ENCODE data around the gene LRCH1. TPM values are rescaled to one million over a fixed set of nuclear protein-coding genes. Genes with fewer than 3 reads are reported as not detected.

The LRCH1 gene
- total RNA-seq, 1 experiment from 2014 or later = 11.7 TPM

DNA sequence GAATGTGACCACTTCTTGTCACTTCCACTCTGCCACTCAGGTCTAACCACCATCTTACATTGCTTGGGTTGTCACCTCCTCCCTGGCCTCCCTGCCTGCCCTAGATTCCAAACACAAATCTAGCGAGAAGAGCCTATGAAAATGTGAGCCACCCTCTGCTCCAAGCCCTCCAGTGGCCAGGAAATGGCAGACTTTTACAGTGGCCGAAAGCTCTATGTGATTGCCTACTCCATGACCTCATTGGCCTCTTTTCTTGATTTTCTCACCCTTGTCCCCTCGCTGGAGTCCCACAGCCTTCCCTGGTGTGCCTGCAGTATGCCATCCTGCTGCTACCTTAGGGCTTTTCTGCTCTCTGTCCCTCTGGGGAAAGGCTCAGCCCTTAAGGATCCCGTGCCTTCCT, 84.2 kb downstream of the LRCH1 start:
- Mint-ChIP-seq H3K4me1 (ENCODE audit: low read depth, unreplicated experiment) (peaks cover 59% of the 10 kb centered on the region), H3K36me3 (ENCODE audit: insufficient read depth, unreplicated experiment) (peaks cover 5% of the 10 kb centered on the region), H3K9me3 (ENCODE audit: low read depth, unreplicated experiment) (peaks cover 6% of the 10 kb centered on the region), H3K27me3 (ENCODE audit: unreplicated experiment) (no peaks in the 10 kb centered on the region), H3K4me3 (ENCODE audit: low read depth, unreplicated experiment) (no peak overlapping the region), H3K27ac (ENCODE audit: unreplicated experiment) (no peak overlapping the region)
- BruUV-seq (replicated peaks) = no TSS peak
- CTCF ChIA-PET = no interaction called here
- no peak for DNase-seq
- TF ChIP-seq, protein P1, sequence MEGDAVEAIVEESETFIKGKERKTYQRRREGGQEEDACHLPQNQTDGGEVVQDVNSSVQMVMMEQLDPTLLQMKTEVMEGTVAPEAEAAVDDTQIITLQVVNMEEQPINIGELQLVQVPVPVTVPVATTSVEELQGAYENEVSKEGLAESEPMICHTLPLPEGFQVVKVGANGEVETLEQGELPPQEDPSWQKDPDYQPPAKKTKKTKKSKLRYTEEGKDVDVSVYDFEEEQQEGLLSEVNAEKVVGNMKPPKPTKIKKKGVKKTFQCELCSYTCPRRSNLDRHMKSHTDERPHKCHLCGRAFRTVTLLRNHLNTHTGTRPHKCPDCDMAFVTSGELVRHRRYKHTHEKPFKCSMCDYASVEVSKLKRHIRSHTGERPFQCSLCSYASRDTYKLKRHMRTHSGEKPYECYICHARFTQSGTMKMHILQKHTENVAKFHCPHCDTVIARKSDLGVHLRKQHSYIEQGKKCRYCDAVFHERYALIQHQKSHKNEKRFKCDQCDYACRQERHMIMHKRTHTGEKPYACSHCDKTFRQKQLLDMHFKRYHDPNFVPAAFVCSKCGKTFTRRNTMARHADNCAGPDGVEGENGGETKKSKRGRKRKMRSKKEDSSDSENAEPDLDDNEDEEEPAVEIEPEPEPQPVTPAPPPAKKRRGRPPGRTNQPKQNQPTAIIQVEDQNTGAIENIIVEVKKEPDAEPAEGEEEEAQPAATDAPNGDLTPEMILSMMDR (IDR thresholded peaks at IDR 0.05; ENCODE audit: unreplicated experiment) = no peak
- intact Hi-C loops (cut with micrococcal nuclease; ENCODE audit: unreplicated experiment) = no loop called here

DNA sequence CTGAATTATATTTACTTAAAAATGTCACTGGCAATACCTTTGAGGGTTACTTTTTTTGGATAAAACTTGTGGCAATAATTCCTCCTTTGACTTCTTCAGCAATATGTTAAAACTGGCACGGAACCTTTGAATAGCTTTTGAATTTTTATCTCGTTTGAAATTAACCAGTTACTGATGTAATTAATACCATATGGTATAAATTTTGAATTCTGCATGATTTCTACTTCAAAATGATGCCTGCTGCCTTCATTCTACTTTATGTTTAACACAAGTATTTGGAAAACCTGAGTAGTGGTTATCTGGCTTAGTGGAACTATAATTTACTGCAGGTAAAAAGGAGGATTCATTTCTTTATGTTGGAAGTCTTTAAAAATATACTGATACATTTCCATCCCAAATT, 85.3 kb downstream of the LRCH1 start:
- CTCF ChIA-PET = interaction anchor here (0.6 kb wide), 1 partner anchor 14 kb away, joined by 5 read pairs; no protein-coding TSS in a partner anchor

DNA sequence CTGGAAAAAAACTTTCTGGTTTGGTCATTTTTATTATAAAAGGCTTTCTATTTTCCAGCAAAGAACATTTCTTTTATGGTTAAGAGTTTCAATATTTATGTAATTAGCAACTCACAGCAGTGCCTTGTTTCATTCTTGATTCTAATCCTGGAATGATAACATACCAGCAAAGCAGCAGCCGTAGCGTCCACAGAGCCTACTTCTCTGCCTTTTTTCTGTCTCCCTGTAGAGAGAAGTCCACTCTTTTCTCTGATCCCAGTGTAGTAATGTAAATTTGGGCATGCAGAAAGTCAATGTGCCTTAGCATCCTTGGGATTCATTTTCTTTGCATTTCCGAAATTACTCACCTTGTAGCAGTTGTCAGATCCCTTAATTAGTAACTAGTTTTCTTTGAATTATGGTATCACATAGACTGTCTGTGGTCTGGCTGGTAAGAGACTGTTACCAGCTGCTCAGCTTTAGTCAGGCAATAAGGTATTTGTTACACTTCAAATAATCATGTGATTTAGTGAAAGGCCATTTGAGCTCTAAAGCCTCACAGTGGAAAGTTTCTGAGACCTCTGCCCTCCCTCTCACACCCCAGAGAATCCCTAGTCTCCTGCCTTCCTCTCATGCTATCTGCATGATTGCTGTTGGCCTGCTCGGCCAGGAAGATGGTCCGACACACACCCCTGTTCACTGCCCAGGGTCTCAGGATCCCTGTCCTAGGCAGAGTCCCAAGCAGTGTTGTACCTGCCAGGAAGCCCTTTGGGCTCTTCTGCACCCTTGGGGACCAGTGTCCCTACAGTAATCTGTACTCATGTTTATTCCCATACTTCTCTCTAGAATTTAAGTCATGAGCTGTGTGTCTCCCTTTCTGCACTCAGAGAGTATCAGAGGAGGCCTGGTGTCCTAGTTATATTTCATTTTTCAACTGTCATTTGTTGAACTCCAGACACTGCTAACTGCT, 86.3 kb downstream of the LRCH1 start:
- H3K4me3 Mint-ChIP-seq (ENCODE audit: low read depth, unreplicated experiment) = no peak overlapping the region
- BruUV-seq (replicated peaks) = no TSS peak

More for the DNA sequence above, 85.3 kb downstream of the LRCH1 start:
- TF ChIP-seq, protein P1 (IDR thresholded peaks at IDR 0.05; ENCODE audit: unreplicated experiment) = no peak
- no TSS peak for BruUV-seq (replicated peaks)
- no peak overlapping the region for H3K4me3 Mint-ChIP-seq (ENCODE audit: low read depth, unreplicated experiment)
- H3K27ac Mint-ChIP-seq (ENCODE audit: unreplicated experiment) = no peak overlapping the region
- no peak for DNase-seq
- H3K4me1 Mint-ChIP-seq (ENCODE audit: low read depth, unreplicated experiment) = peaks cover 60% of the 10 kb centered on the region
- intact Hi-C loops (cut with micrococcal nuclease; ENCODE audit: unreplicated experiment) = no loop called here
- no peaks in the 10 kb centered on the region for H3K27me3 Mint-ChIP-seq (ENCODE audit: unreplicated experiment)
- peaks cover 6% of the 10 kb centered on the region for H3K9me3 Mint-ChIP-seq (ENCODE audit: low read depth, unreplicated experiment)
- H3K36me3 Mint-ChIP-seq (ENCODE audit: insufficient read depth, unreplicated experiment) = peaks cover 5% of the 10 kb centered on the region

DNA sequence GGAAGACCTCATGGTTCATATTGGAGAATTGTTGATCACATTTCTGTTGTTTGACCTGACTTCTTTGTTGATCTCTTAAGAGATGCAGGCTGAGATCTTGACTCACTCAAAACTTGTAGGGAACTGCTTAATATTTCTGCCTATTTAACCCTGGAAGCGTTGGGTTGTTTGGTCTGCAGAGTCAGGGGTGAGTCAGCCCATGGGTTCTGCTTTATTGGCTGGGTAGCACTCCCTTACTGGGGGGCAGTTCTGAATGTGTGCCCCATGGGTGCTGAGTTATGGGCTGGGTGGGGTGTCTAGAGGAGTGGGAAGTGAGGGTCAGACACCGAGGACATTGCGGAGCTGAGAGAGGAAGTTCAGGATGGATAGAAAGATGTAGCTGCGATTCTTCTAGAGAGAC, 87.9 kb downstream of the LRCH1 start:
- intact Hi-C loops (cut with micrococcal nuclease; ENCODE audit: unreplicated experiment) = no loop called here
- CTCF ChIA-PET = no interaction called here
- H3K4me3 Mint-ChIP-seq (ENCODE audit: low read depth, unreplicated experiment) = no peak overlapping the region
- BruUV-seq (replicated peaks) = no TSS peak
- H3K4me1 Mint-ChIP-seq (ENCODE audit: low read depth, unreplicated experiment) = peaks cover 44% of the 10 kb centered on the region
- TF ChIP-seq, protein P1 (IDR thresholded peaks at IDR 0.05; ENCODE audit: unreplicated experiment) = no peak
- peaks cover 2% of the 10 kb centered on the region for H3K36me3 Mint-ChIP-seq (ENCODE audit: insufficient read depth, unreplicated experiment)
- peaks cover 2% of the 10 kb centered on the region for H3K9me3 Mint-ChIP-seq (ENCODE audit: low read depth, unreplicated experiment)
- no peak for DNase-seq
- H3K27me3 Mint-ChIP-seq (ENCODE audit: unreplicated experiment) = no peaks in the 10 kb centered on the region
- H3K27ac Mint-ChIP-seq (ENCODE audit: unreplicated experiment) = no peak overlapping the region

More for the DNA sequence above, 86.3 kb downstream of the LRCH1 start:
- TF ChIP-seq, protein P1 (IDR thresholded peaks at IDR 0.05; ENCODE audit: unreplicated experiment) = no peak
- CTCF ChIA-PET = no interaction called here
- intact Hi-C loops (cut with micrococcal nuclease; ENCODE audit: unreplicated experiment) = no loop called here
- Mint-ChIP-seq H3K36me3 (ENCODE audit: insufficient read depth, unreplicated experiment) (peaks cover 5% of the 10 kb centered on the region), H3K9me3 (ENCODE audit: low read depth, unreplicated experiment) (peaks cover 4% of the 10 kb centered on the region), H3K27me3 (ENCODE audit: unreplicated experiment) (no peaks in the 10 kb centered on the region), H3K4me1 (ENCODE audit: low read depth, unreplicated experiment) (peaks cover 55% of the 10 kb centered on the region), H3K27ac (ENCODE audit: unreplicated experiment) (no peak overlapping the region)
- no peak for DNase-seq
